Measurements from ENCODE around the gene ECHS1.

The ECHS1 gene

GRCh38 chr10:133361227-133361626, 11.9 kb downstream of the ECHS1 start:
- FAIRE-seq, result no peak
- no peak for DNase-seq (ENCODE audit: insufficient read length, low spot score)

- DNase-seq (ENCODE audit: insufficient read length, low spot score), result no peak
- FAIRE-seq, result no peak
Measured at GRCh38 chr10:133359972-133360610, 13.1 kb downstream of the ECHS1 start.

GRCh38 chr10:133359554-133359971, 13.6 kb downstream of the ECHS1 start:
- no peak for FAIRE-seq

GRCh38 chr10:133358925-133359310, 14.2 kb downstream of the ECHS1 start:
- no peak for FAIRE-seq

More at GRCh38 chr10:133359554-133359971, 13.6 kb downstream of the ECHS1 start:
- no peak for DNase-seq (ENCODE audit: insufficient read length, low spot score)

GRCh38 chr10:133358162-133358924, 14.8 kb downstream of the ECHS1 start:
- no peak for FAIRE-seq

More at GRCh38 chr10:133358925-133359310, 14.2 kb downstream of the ECHS1 start:
- DNase-seq (ENCODE audit: insufficient read length, low spot score), result no peak

GRCh38 chr10:133357285-133358161, 15.6 kb downstream of the ECHS1 start, which contains the start of gene FUOM:
Gene FUOM (minus strand): TSS chr10:133358019. CDS start chr10:133358007, 12 bp downstream.
- DNase-seq (ENCODE audit: insufficient read length, low spot score) (no peak), FAIRE-seq (no peak)

More at GRCh38 chr10:133358162-133358924, 14.8 kb downstream of the ECHS1 start:
- DNase-seq (ENCODE audit: insufficient read length, low spot score), result no peak

GRCh38 chr10:133356549-133357284, 16.4 kb downstream of the ECHS1 start:
- DNase-seq (ENCODE audit: insufficient read length, low spot score) (no peak), FAIRE-seq (no peak)

GRCh38 chr10:133355991-133356390, 17.2 kb downstream of the ECHS1 start:
- FAIRE-seq, result no peak
- DNase-seq (ENCODE audit: insufficient read length, low spot score), result no peak

- FAIRE-seq, result no peak
Measured at GRCh38 chr10:133355266-133355665, 17.9 kb downstream of the ECHS1 start.

GRCh38 chr10:133354672-133355240, 18.4 kb downstream of the ECHS1 start:
- DNase-seq (ENCODE audit: insufficient read length, low spot score) (no peak), FAIRE-seq (no peak)

More at GRCh38 chr10:133355266-133355665, 17.9 kb downstream of the ECHS1 start:
- DNase-seq (ENCODE audit: insufficient read length, low spot score), result no peak

GRCh38 chr10:133353988-133354605, 19.1 kb downstream of the ECHS1 start:
- DNase-seq (ENCODE audit: insufficient read length, low spot score) (no peak), FAIRE-seq (no peak)

- no peak for DNase-seq (ENCODE audit: insufficient read length, low spot score)
- FAIRE-seq, result no peak
Measured at GRCh38 chr10:133353202-133353959, 19.8 kb downstream of the ECHS1 start.

- FAIRE-seq (no peak), DNase-seq (ENCODE audit: insufficient read length, low spot score) (no peak)
Measured at GRCh38 chr10:133351408-133352318, 21.5 kb downstream of the ECHS1 start.

GRCh38 chr10:133350950-133351329, 22.2 kb downstream of the ECHS1 start:
- DNase-seq (ENCODE audit: insufficient read length, low spot score), result no peak
- FAIRE-seq, result no peak

GRCh38 chr10:133350283-133350949, 22.7 kb downstream of the ECHS1 start:
- FAIRE-seq (no peak), DNase-seq (ENCODE audit: insufficient read length, low spot score) (no peak)

- FAIRE-seq (no peak), DNase-seq (ENCODE audit: insufficient read length, low spot score) (no peak)
Measured at GRCh38 chr10:133349577-133350011, 23.6 kb downstream of the ECHS1 start.

GRCh38 chr10:133349160-133349568, 24.0 kb downstream of the ECHS1 start:
- DNase-seq (ENCODE audit: insufficient read length, low spot score) (no peak), FAIRE-seq (peak; percentile 66)

Measured in HTR-8/SVneo (cell line).